HG03175 (cell line): ENCODE measurements around the gene UTP14A.
A peak's percentile ranks its signal among the peaks of the same experiment; 100 is the strongest.
"Not testable (repeated sequence)": the region's sequence is repeated elsewhere in the genome, so short reads cannot be mapped to it uniquely, and the experiment has no call there.

Source experiments
- ATAC-seq: cut with Tn5 transposase; IDR thresholded peaks from one replicate; pipeline ENCODE4 v1.9.1; 2021; ENCODE audit warnings: mild to moderate bottlenecking, moderate library complexity; ENCODE audit not compliant: unreplicated experiment

UTP14A gene

GRCh38 chrX:129905787-129906580 lies at the start of gene UTP14A:
TSS of gene UTP14A (plus strand) at chrX:129906164. CDS start at chrX:129906211, 47 bp downstream.
- ATAC-seq, result peak; percentile 98

GRCh38 chrX:129859134-129859533 lies 46.8 kb upstream of the UTP14A start:
- not testable (repeated sequence) for ATAC-seq

- not testable (repeated sequence) for ATAC-seq
These were observed 39.6 kb upstream of the UTP14A start for GRCh38 chrX:129866321-129866720.

- no peak for ATAC-seq
These were observed 33.4 kb upstream of the UTP14A start for GRCh38 chrX:129872524-129872923.

- no peak for ATAC-seq
These were observed 30.3 kb upstream of the UTP14A start for GRCh38 chrX:129875669-129876068.

- ATAC-seq, result no peak
These were observed 29.1 kb upstream of the UTP14A start for GRCh38 chrX:129876771-129877305.

- ATAC-seq, result no peak
These were observed 28.6 kb upstream of the UTP14A start for GRCh38 chrX:129877401-129877800.

GRCh38 chrX:129900054-129900453 lies 5.9 kb upstream of the UTP14A start:
- ATAC-seq, result no peak

GRCh38 chrX:129908636-129909035 lies 2.7 kb downstream of the UTP14A start:
- no peak for ATAC-seq

GRCh38 chrX:129925305-129926092 lies 19.5 kb downstream of the UTP14A start:
- no peak for ATAC-seq

GRCh38 chrX:129930941-129931410 lies 25.0 kb downstream of the UTP14A start:
- no peak for ATAC-seq

- peak; percentile 66 for ATAC-seq
These were observed 25.5 kb downstream of the UTP14A start for GRCh38 chrX:129931411-129932015.

GRCh38 chrX:129932016-129932820 lies 26.3 kb downstream of the UTP14A start:
- ATAC-seq, result peak; percentile 41

- peak; percentile 4 for ATAC-seq
These were observed 26.9 kb downstream of the UTP14A start for GRCh38 chrX:129932821-129933321.

- ATAC-seq, result no peak
These were observed 27.7 kb downstream of the UTP14A start for GRCh38 chrX:129933700-129934099.

- ATAC-seq, result no peak
These were observed 28.5 kb downstream of the UTP14A start for GRCh38 chrX:129934461-129934860.

- ATAC-seq, result no peak
These were observed 29.0 kb downstream of the UTP14A start for GRCh38 chrX:129934952-129935351.

- no peak for ATAC-seq
These were observed 32.1 kb downstream of the UTP14A start for GRCh38 chrX:129938081-129938480.

GRCh38 chrX:129939986-129940385 lies 34.0 kb downstream of the UTP14A start:
- ATAC-seq, result no peak

- no peak for ATAC-seq
These were observed 34.8 kb downstream of the UTP14A start for GRCh38 chrX:129940721-129941120.
